Measurements from ENCODE around the gene WDR81.

DNA sequence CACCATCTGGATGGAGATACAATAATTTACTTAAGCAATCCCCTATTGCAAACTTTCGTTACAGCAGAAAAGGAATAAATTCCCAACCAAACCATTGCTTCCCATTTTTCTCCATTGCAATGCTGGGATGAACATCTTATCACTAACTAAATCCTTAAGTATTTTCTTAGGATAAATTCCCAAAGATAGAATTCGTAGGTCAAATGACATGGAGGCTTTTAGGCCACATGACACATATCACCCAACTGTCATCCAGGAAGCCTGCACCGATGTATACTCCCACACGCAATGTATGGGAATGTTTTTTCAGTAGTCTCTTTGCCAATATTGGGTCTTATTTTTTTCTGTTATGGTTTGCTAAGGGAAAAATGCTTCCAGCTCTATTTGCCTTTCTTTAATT is 12.7 kb upstream of the WDR81 start:
- TF ChIP-seq, protein P1, sequence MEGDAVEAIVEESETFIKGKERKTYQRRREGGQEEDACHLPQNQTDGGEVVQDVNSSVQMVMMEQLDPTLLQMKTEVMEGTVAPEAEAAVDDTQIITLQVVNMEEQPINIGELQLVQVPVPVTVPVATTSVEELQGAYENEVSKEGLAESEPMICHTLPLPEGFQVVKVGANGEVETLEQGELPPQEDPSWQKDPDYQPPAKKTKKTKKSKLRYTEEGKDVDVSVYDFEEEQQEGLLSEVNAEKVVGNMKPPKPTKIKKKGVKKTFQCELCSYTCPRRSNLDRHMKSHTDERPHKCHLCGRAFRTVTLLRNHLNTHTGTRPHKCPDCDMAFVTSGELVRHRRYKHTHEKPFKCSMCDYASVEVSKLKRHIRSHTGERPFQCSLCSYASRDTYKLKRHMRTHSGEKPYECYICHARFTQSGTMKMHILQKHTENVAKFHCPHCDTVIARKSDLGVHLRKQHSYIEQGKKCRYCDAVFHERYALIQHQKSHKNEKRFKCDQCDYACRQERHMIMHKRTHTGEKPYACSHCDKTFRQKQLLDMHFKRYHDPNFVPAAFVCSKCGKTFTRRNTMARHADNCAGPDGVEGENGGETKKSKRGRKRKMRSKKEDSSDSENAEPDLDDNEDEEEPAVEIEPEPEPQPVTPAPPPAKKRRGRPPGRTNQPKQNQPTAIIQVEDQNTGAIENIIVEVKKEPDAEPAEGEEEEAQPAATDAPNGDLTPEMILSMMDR (tag by site-specific recombination; IDR thresholded peaks at IDR 0.05), result no peak
- TF ChIP-seq ZNF433 (tag by site-specific recombination; IDR thresholded peaks at IDR 0.05; ENCODE audit: low read depth) (no peak), ZEB2 (tag by site-specific recombination; IDR thresholded peaks at IDR 0.05) (no peak), ZFP37 (tag by site-specific recombination; IDR thresholded peaks at IDR 0.05) (no peak), YY1 (tag by site-specific recombination; IDR thresholded peaks at IDR 0.05) (no peak), ZNF404 (tag by site-specific recombination; IDR thresholded peaks at IDR 0.05) (no peak), HOXD13 (CRISPR knock-in tag; IDR thresholded peaks at IDR 0.05; ENCODE audit: borderline replicate concordance) (no peak)
- TF ChIP-seq, protein P2, sequence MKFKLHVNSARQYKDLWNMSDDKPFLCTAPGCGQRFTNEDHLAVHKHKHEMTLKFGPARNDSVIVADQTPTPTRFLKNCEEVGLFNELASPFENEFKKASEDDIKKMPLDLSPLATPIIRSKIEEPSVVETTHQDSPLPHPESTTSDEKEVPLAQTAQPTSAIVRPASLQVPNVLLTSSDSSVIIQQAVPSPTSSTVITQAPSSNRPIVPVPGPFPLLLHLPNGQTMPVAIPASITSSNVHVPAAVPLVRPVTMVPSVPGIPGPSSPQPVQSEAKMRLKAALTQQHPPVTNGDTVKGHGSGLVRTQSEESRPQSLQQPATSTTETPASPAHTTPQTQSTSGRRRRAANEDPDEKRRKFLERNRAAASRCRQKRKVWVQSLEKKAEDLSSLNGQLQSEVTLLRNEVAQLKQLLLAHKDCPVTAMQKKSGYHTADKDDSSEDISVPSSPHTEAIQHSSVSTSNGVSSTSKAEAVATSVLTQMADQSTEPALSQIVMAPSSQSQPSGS (tag by site-specific recombination; IDR thresholded peaks at IDR 0.05; ENCODE audit: low read depth), result no peak

Data from HEK293 (cell line).